NCI-H2196 treated with DMSO at 0.1 percent for 48 hours (cell line): Measurements from ENCODE around the gene MRPL47.
A peak's percentile ranks its signal among the peaks of the same experiment; 100 is the strongest.

Experiments
- DNase-seq: peaks from one replicate; lab custom pipeline; 2025; ENCODE audit not compliant: unreplicated experiment; lab: John Stamatoyannopoulos, UW

The MRPL47 gene

DNA sequence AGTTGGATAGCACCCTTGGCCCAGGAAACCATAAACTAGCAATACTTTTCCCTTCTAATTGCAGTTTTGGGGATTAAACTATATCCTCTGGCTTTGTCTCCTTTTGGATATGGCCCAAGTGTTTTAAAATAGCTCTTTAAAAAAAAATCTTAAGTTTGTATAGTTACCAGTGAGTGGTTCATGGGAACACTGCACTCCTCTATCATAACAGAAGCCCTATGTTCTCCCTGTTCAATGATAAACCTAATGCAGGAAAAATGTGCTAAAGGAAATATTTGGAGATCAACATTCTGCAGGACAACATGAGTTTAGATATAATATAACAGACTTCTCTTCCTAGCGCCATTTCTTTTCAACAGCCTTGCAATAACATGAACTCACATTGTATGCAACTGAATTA is 13.1 kb downstream of the MRPL47 start:
- DNase-seq: no peak

DNA sequence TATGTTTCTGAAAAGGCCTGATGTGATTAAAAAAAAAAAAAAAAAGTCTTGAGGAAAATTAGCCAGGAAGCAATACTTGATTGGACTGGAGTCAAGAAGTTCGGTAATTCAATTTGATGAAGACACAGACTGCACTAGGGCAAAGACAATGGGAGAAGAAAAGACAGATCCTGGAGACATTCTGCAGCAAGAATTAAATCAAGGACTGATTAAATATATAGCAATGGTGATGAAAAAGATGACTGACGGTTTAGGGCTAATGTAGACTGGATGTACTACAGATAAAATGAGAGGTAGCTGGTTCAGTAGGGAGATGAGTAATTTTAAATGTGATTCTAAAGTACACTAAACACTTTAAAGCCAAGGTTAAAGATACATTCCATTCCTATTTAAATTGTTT is 13.8 kb downstream of the MRPL47 start:
- no peak for DNase-seq

DNA sequence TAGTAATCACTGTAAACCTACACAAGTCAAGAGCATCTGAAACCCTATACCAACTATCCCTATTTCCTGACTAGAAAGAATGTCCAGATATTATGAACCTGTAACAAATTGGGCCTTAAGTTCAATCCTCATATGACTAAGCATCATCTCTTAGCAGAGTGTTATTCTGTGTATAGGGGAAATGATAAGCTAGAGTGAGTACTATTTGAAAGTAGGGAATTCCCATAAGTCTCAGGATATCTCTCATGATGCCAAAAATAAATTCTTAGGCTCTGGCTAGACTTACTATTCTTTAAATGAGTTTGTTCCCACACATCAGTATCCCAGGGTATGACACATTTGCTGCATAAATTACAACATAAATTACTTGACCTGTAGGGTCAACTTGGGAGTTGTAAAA is 15.3 kb downstream of the MRPL47 start:
- DNase-seq: no peak

DNA sequence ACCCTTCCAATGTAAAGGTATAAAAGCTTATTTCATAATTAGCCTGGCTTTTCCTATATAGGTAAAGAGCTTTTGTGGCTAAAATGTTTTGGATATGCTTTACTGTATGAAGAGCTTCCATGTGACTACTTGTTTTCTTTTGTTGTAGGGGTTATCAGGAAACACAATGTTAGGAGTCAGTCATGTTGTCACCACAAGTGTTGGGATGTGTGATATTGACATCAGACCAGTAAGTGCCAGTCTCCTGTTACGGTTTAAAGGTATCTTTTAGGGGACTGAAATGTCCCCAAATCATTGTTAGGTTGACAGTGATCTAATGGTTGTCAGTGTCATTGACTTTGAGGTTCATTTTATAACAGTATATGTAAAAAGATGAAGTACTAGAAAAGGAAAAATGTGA is 23.4 kb downstream of the MRPL47 start:
- DNase-seq: no peak

- DNase-seq: no peak
These were observed 38.9 kb downstream of the MRPL47 start for GRCh38 chr3:179565496-179565895.

- DNase-seq: no peak
These were observed 41.1 kb downstream of the MRPL47 start for GRCh38 chr3:179563271-179563783.

GRCh38 chr3:179562591-179563270 is 41.7 kb downstream of the MRPL47 start, which contains the start of gene ACTL6A:
ACTL6A (plus strand) TSS chr3:179562926; CDS start chr3:179563093, 167 bp downstream.
- DNase-seq: peak; percentile 100

- DNase-seq: no peak
These were observed 43.6 kb downstream of the MRPL47 start for GRCh38 chr3:179560791-179561190.

DNA sequence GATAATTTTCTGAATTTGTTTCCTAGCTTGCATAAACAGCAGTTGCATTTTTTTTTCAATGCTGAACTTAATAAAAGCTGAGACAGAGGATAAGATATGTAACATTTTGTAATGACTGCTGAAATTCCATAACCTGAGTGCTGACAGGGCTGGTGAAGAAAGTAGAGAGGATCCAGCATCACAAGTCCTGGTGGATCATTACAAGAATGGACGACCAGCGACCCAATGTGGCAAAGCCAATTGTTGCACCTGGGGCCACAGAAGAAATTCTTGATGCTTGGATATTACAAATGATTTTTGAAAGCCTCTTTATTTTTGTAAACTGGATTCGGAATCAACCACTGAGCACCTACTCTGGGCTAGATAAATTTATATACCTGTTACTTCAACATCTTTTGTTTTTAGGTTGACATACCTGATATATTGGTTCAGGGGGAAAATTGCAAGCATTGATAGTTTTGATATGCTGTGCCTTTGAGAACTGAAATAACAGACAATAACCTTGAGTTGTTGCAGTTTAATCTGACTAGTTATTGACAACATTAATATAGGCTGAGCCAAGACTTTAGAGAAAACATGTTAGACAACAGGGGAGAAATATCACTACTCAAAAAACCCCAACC is 45.6 kb downstream of the MRPL47 start:
- DNase-seq: peak; percentile 69

GRCh38 chr3:179551349-179552105 is 52.9 kb downstream of the MRPL47 start:
- DNase-seq: no peak

DNA sequence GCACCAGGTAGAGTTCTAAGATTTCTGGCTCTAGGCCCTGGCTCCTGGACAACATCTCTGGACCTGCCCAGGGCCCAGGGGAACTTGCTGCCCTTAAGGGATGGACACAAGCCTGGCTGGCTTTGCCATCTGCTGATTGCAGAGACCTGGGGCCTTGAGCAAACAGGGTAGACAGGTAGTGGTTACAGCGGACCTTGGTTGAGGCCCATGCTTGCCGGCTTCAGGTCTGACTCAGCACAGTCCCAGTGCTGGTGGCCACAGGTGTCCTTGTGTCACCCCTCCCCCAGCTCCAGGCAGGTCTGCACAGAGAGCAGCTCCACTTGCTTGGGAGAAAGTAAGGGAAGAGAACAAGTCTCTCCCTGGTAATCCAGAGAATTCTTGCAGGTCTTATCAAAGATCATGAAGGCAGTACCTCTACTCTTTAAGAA is 57.6 kb downstream of the MRPL47 start:
- no peak for DNase-seq

DNA sequence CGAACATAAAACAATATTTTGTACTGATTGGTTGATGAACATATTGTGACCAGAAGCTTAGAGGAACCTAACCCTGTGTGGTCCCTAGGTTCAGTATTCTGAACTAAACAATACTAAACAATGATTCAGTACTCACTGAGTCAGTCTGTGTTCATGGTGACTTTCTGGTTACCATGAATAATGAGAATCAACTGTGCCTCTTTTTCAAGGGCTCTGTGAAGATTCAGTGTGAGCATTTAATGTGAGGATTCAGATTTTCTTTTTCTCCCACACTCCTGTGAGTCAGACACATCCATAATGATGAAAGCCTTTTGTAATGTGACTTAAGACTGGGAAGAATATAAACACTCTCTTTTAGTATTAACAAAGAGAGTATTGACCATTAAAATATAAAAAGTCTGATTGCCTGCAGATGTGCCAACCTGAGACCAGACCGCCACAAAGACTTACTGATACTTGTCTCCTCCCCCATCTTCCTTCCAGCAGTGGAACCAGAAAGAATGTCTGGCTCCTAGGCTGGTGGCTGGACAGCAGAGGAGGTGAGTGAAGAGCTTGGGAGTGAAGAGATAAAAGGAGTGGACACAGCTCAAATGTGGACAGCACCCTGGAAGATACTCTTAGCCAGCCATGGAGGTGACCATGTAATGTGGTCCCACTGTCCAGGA is 59.3 kb downstream of the MRPL47 start:
- DNase-seq: no peak

GRCh38 chr3:179542375-179542774 is 62.1 kb downstream of the MRPL47 start:
- DNase-seq: no peak

- no peak for DNase-seq
These were observed 62.8 kb downstream of the MRPL47 start for GRCh38 chr3:179541596-179541995.

GRCh38 chr3:179541094-179541493 is 63.3 kb downstream of the MRPL47 start:
- DNase-seq: no peak
